OCI-LY7 (cell line): ENCODE results near the gene ITSN2. TPM values are rescaled to one million over a fixed set of nuclear protein-coding genes. Genes with fewer than 3 reads are reported as not detected.

Experiments
- BruUV-seq: library from RNA; stranded (reverse); fragments of 400-500 nt; replicated peaks from 2 replicates; lab custom pipeline; 2021; lab: Mats Ljungman, UMichigan
- CTCF ChIA-PET: fragments of 300-600 bp; sonication (Branson Sonifier 250); formaldehyde crosslinking; loops from one replicate; lab custom pipeline; 2022; ENCODE audit warnings: antibody characterized with exemption; ENCODE audit not compliant: unreplicated experiment; lab: Charles Lee
- POLR2A ChIA-PET: fragments of 300-600 bp; sonication (Branson Sonifier 250); formaldehyde crosslinking; loops from one replicate; lab custom pipeline; 2022; ENCODE audit warnings: antibody characterized with exemption; lab: Charles Lee
- DNase-seq: peaks from one replicate; pipeline ENCODE4 v3.0.0-alpha.2; 2015; ENCODE audit warnings: low spot score
- H2AFZ ChIP-seq: fragments of 200-600 bp; sonication (generic), shearing (Covaris generic); 2 replicates; pipeline ENCODE4 v1.6.1; 2014; ENCODE audit warnings: mild to moderate bottlenecking, antibody characterized with exemption, low read length, moderate library complexity
- H3K27ac ChIP-seq: fragments of 200-600 bp; sonication (generic); 2 replicates; pipeline ENCODE4 v1.5.1; 2014; ENCODE audit warnings: mixed run types, low read depth, mild to moderate bottlenecking, moderate library complexity, low read length, inconsistent platforms; ENCODE audit not compliant: poor library complexity, severe bottlenecking
- H3K36me3 ChIP-seq: fragments of 200-600 bp; sonication (generic); 2 replicates; pipeline ENCODE4 v1.6.1; 2014; ENCODE audit warnings: mild to moderate bottlenecking, antibody characterized with exemption, low read length, moderate library complexity, mixed read lengths; ENCODE audit not compliant: insufficient read depth
- H3K4me1 ChIP-seq: fragments of 200-600 bp; sonication (generic); 2 replicates; pipeline ENCODE4 v1.5.1; 2014; ENCODE audit warnings: mild to moderate bottlenecking, low read length; ENCODE audit not compliant: insufficient read depth, poor library complexity, severe bottlenecking
- H3K4me2 ChIP-seq: fragments of 200-600 bp; sonication (generic); 2 replicates; pipeline ENCODE4 v1.6.1; 2014; ENCODE audit warnings: mild to moderate bottlenecking, low read length
- H3K4me3 ChIP-seq: fragments of 200-600 bp; sonication (generic); 2 replicates; pipeline ENCODE4 v1.5.1; 2014; ENCODE audit warnings: mild to moderate bottlenecking, low read depth, low read length; ENCODE audit not compliant: poor library complexity, severe bottlenecking
- H3K79me2 ChIP-seq: fragments of 200-600 bp; sonication (generic); 2 replicates; pipeline ENCODE4 v1.6.1; 2016; ENCODE audit warnings: low read depth, mild to moderate bottlenecking, low read length, moderate library complexity, mixed read lengths; ENCODE audit not compliant: insufficient read depth
- H3K9me2 ChIP-seq: fragments of 200-600 bp; sonication (generic); 2 replicates; pipeline ENCODE4 v1.6.1; 2016; ENCODE audit warnings: mild to moderate bottlenecking, low read length, mixed read lengths; ENCODE audit not compliant: insufficient read depth
- H3K9me3 ChIP-seq: fragments of 200-600 bp; sonication (generic); 2 replicates; pipeline ENCODE4 v1.6.1; 2014; ENCODE audit warnings: mild to moderate bottlenecking, mixed run types, low read length, mixed read lengths
- H4K20me1 ChIP-seq: fragments of 200-600 bp; sonication (generic); 2 replicates; pipeline ENCODE4 v1.6.1; 2014; ENCODE audit warnings: mild to moderate bottlenecking, antibody characterized with exemption, low read length, moderate library complexity, mixed read lengths; ENCODE audit not compliant: insufficient read depth
- EZH2phosphoT487 ChIP-seq: fragments of 200-600 bp; sonication (generic); IDR thresholded peaks from 2 replicates; pipeline ENCODE4 v1.6.1; 2018; ENCODE audit warnings: low read depth, borderline replicate concordance, mild to moderate bottlenecking, mixed run types, antibody characterized with exemption, low read length, moderate library complexity, mixed read lengths
- intact Hi-C: fragments of 100-400 bp; cut with micrococcal nuclease; formaldehyde crosslinking; loops from one replicate; pipeline ENCODE4 v1.10.0; 2022; ENCODE audit not compliant: unreplicated experiment
- total RNA-seq, 2 experiments: library from RNA; depleted of rRNA in 1 of 2; stranded (reverse); fragments of >200 nt in 1 of 2; shearing (Covaris generic) in 1 of 2; gene quantifications; 2 replicates each; pipeline ENCODE4 v1.2.3, GENCODE V29; 2014 to 2022
- TF ChIP-seq, protein P1 (sequence below): fragments of 200-600 bp; sonication (generic); conservative IDR thresholded peaks from 2 replicates; pipeline ENCODE4 v1.5.1; 2014; ENCODE audit warnings: mild to moderate bottlenecking, antibody characterized with exemption, low read length, moderate library complexity, mixed read lengths

The ITSN2 gene
- total RNA-seq, 2 experiments from 2014 or later: 25.4 to 65.7 TPM

DNA sequence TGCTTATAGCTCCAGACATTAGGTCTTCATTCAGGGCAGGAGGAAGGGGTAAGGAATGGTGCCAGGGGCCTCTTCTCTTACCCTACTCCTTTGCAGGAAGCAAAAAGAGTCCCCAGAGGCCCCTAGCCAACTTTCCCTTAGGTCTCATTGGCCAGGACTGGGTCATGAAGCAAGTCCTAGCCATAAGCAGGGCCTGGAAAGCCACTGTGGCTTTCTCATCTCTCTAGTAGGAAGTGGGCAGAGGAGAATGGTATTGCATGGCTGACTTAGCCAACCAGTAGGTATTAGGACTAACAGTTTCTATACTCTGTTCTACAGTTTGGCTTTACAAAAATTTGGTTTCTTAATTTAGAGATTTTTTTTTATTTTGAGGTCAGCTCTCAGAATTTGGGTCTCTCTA is 180.7 kb downstream of the ITSN2 start:
- no TSS peak for BruUV-seq
- no peak for TF ChIP-seq EZH2phosphoT487
- TF ChIP-seq, protein P1, sequence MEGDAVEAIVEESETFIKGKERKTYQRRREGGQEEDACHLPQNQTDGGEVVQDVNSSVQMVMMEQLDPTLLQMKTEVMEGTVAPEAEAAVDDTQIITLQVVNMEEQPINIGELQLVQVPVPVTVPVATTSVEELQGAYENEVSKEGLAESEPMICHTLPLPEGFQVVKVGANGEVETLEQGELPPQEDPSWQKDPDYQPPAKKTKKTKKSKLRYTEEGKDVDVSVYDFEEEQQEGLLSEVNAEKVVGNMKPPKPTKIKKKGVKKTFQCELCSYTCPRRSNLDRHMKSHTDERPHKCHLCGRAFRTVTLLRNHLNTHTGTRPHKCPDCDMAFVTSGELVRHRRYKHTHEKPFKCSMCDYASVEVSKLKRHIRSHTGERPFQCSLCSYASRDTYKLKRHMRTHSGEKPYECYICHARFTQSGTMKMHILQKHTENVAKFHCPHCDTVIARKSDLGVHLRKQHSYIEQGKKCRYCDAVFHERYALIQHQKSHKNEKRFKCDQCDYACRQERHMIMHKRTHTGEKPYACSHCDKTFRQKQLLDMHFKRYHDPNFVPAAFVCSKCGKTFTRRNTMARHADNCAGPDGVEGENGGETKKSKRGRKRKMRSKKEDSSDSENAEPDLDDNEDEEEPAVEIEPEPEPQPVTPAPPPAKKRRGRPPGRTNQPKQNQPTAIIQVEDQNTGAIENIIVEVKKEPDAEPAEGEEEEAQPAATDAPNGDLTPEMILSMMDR: no peak
- Histone ChIP-seq H3K4me2 (no peak overlapping the region), H3K9me2 (no peaks in the 10 kb centered on the region), H3K4me1 (no peaks in the 10 kb centered on the region), H3K79me2 (no peaks in the 10 kb centered on the region), H3K9me3 (no peaks in the 10 kb centered on the region), H3K27ac (no peak overlapping the region), H2AFZ (no peak overlapping the region), H4K20me1 (no peaks in the 10 kb centered on the region), H3K36me3 (no peaks in the 10 kb centered on the region), H3K4me3 (no peak overlapping the region)
- POLR2A ChIA-PET: interaction anchor here (0.6 to 0.7 kb wide), 2 partner anchors 324 to 346 kb away, joined by 5 read pairs; no protein-coding TSS in a partner anchor
- CTCF ChIA-PET: no interaction called here
- DNase-seq: no peak
- intact Hi-C loops: no loop called here

DNA sequence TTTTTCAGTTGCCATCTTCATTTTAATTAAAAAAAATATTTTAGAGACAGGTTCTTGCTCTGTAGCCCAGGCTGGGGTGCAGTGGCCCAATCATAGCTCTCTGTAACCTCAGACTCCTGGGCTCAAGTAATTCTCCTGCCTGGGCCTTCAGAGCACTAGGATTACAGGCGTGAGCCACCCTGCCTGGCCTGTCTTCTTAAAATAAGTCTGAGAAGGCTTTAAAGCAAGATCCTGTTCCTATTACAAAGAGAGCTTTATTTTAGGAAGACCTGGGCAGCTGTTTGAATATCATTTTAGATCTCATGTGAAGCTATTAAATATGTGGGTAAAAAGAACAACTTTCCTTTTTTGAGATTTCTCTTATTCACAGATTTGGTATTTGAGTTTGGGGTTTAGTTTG is 184.0 kb downstream of the ITSN2 start:
- H4K20me1 ChIP-seq: no peaks in the 10 kb centered on the region
- H3K36me3 ChIP-seq: no peaks in the 10 kb centered on the region
- no peak overlapping the region for H2AFZ ChIP-seq
- TF ChIP-seq EZH2phosphoT487: no peak
- BruUV-seq: no TSS peak
- H3K4me3 ChIP-seq: no peak overlapping the region
- H3K4me1 ChIP-seq: no peaks in the 10 kb centered on the region
- ChIA-PET POLR2A (interaction anchor here (0.6 to 2.4 kb wide), 3 partner anchors 15 to 70 kb away, joined by 3 to 10 read pairs (median 4); no protein-coding TSS in a partner anchor), CTCF (no interaction called here)
- no peak overlapping the region for H3K27ac ChIP-seq
- H3K9me3 ChIP-seq: no peaks in the 10 kb centered on the region
- no peaks in the 10 kb centered on the region for H3K79me2 ChIP-seq
- intact Hi-C loops: no loop called here
- H3K4me2 ChIP-seq: no peak overlapping the region
- no peak for DNase-seq
- H3K9me2 ChIP-seq: no peaks in the 10 kb centered on the region

DNA sequence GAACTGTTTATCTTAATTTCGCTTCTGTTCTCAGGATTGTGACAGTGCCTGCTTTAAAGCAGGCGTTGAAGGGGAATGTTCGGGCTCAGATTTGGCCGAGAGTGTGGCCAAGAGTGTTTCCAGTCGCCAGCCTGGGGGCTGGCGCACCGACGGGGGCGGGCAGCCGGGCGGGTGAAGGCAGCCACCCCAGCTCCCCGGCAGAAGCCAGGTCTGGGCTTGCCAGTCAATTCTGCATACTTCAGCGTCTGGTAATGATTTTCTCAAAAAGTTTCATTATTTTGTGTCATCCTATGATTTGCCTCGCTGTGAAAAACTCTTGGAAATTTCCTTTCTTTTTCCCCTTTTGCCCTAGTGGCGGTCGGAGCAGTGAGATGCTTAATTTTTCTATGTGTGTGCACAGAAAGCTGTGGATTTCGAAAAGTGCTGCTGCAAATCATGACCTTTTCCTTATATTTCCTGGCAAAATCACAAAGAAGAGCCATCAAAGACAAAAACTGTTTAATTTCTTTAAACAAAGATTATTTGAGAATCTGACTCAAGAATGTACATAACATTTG is 184.6 kb downstream of the ITSN2 start:
- intact Hi-C loops: no loop called here
- POLR2A ChIA-PET: no interaction called here
- Histone ChIP-seq H3K79me2 (no peaks in the 10 kb centered on the region), H3K4me3 (no peak overlapping the region), H3K4me1 (no peaks in the 10 kb centered on the region), H3K4me2 (no peak overlapping the region), H3K27ac (no peak overlapping the region), H4K20me1 (no peaks in the 10 kb centered on the region), H3K9me3 (no peaks in the 10 kb centered on the region), H2AFZ (no peak overlapping the region), H3K9me2 (no peaks in the 10 kb centered on the region), H3K36me3 (no peaks in the 10 kb centered on the region)
- TF ChIP-seq, protein P1: no peak
- no peak for TF ChIP-seq EZH2phosphoT487
- CTCF ChIA-PET: no interaction called here
- no peak for DNase-seq
- no TSS peak for BruUV-seq
